ENCODE measurements around the gene CASP6. TPM values are rescaled to one million over a fixed set of nuclear protein-coding genes. Genes with fewer than 3 reads are reported as not detected.

The CASP6 gene
- total RNA-seq, 1 donor from 2014 or later = 41.9 TPM

DNA sequence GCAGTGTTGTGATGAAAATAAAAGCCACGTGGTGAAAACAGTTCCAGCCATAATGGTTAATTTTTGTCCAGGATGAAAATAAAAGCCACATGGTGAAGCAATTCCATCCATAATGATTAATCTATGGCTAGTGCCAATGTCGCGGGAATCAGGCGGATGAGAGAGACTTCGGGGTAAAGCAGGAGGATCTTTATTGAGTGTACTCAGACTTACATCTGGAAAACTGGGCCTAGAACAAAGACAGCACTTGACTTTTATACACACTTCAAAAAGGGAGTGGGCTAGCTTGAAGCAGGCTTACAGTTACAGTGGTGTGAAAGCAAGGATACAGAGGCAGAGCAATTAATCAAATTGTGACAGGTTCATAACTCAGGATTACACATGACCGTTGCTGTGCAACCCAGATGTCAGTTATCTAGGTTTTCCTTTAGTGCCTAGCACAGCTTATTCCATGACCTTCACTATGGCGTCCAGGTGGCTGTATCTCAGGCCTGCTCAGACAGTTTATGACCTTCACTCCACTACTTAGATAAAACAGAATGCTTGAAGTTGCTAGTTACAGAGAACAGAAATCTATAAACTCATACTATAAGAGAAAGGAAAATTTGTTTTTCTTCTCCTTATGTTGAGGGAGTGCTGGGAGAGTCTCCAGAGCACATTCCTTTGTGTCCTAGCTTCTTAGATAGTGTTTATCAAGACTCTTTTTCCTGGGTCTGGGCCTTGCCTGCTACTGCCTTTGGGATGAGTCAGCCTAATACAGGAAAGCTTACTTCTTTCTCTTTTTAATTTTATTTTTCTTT is 32.5 kb upstream of the CASP6 start:
- TF ChIP-seq CTCF (conservative IDR thresholded peaks at IDR 0.05) = no peak
- Mint-ChIP-seq H3K27ac (peak overlapping the region; percentile 67), H3K27me3 (peaks cover 7% of the 10 kb centered on the region), H3K36me3 (no peaks in the 10 kb centered on the region), H3K4me3 (peak overlapping the region; percentile 15), H3K9me3 (no peaks in the 10 kb centered on the region), H3K4me1 (ENCODE audit: unreplicated experiment) (no peaks in the 10 kb centered on the region)
- no peak for DNase-seq (ENCODE audit: extremely low spot score, unreplicated experiment)

- H3K27me3 Mint-ChIP-seq = no peaks in the 10 kb centered on the region
- DNase-seq (ENCODE audit: extremely low spot score, unreplicated experiment) = no peak
- no peak overlapping the region for H3K27ac Mint-ChIP-seq
- H3K9me3 Mint-ChIP-seq = no peaks in the 10 kb centered on the region
- H3K36me3 Mint-ChIP-seq = no peaks in the 10 kb centered on the region
- no peak overlapping the region for H3K4me3 Mint-ChIP-seq
- TF ChIP-seq CTCF (conservative IDR thresholded peaks at IDR 0.05) = no peak
- H3K4me1 Mint-ChIP-seq (ENCODE audit: unreplicated experiment) = peaks cover 4% of the 10 kb centered on the region
Observed at GRCh38 chr4:109733728-109734127, 30.5 kb upstream of the CASP6 start.

DNA sequence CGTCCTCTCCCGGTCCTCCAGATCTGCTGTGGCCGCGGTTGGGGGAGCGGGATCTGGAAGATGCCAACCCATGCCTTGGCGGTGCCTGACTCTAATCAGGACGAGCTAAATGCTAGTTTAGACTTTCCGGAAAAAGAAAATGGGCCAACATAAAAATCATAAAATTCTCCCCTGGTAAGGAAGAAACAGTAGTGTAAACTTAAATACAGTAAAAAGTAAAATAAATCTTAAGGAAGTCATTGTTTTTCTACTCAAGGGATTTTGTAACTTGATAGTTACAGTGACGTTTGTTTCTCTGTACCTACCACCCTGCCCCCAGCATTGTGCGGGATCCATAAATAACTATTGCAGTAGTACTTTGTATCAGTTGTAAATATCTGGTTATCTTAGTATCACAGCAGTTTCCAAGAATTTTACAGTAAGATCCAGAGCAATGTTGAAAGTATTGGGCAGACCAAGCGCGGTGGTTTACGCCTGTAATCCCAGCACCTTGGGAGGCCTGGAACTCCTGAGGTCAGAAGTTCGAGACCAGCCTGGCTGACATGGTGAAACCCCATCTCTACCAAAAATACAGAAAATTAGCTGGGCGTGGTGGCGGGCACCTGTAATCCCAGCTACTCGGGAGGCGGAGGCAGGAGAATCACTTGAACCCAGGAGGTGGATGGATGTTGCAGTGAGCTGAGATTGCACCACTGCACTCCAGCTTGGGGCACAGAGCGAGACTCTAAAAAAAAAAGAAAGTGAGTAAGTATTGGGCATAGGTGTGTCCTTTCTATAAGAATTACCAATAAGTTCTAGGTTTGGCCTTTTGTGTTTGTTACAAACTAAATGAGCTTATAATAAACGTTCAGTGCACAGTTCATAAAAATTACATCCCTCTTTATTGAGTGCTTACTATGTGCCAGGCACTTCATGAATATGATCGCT is 27.6 kb upstream of the CASP6 start:
- Mint-ChIP-seq H3K4me3 (peak overlapping the region; percentile 90), H3K27ac (peak overlapping the region; percentile 86), H3K4me1 (ENCODE audit: unreplicated experiment) (peaks cover 17% of the 10 kb centered on the region)

DNA sequence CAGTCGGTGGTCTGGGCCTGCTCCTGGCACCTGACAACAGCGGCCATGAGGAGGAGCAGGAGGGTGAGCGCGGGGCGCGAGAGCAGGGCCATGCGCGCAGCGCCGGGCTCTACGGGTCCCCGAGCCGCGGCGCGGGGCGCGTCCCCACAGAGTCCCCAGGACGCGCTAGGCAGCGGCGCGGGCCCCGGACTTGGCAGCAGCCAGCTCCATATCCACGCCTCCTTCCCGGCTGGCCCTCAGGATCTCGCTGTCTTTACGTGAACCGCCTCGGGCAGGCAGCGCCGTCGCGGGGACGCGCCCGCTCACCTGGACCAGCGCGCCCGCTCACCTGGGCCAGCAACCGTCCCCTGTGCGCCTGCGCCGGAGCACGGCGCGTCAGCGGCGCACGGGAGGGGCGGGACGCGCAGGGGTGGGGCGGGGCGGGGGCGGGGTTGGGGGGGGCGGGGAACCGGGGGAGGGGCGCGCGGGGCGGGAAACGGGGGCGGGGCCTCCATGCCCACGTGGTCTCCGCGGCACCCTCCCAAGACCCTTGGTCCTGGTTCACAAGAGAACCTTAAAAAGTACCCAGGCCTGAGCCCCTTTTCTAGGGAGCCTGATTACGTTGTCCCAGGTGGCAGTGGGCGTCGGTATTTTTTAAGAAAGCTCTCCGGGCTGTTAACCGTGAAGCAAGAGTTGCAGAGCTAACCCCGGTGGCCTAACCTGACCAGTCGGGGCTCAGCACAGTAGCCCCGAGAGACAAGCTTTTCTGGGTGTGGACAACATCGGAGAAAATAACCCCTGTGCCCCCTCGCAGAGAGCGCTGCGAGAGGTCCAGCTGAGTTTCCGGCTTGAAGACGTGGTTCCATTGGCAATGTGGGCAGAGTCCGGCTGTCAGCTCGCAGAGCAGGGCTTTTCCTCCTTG is 26.7 kb upstream of the CASP6 start, which contains the start of gene PLA2G12A:
TSS of gene PLA2G12A (minus strand) at position 353 of the 901 bp plus-strand sequence. CDS start at position 92, 261 bp downstream.
- Mint-ChIP-seq H3K27me3 (no peaks in the 10 kb centered on the region), H3K36me3 (peaks cover 13% of the 10 kb centered on the region), H3K9me3 (no peaks in the 10 kb centered on the region), H3K27ac (peak within 1 kb of the TSS; percentile 86), H3K4me3 (peak within 1 kb of the TSS; percentile 95), H3K4me1 (ENCODE audit: unreplicated experiment) (peaks cover 19% of the 10 kb centered on the region)
- DNase-seq (ENCODE audit: extremely low spot score, unreplicated experiment) = peak; percentile 89
- TF ChIP-seq CTCF (conservative IDR thresholded peaks at IDR 0.05) = no peak

More for the DNA sequence above, 27.6 kb upstream of the CASP6 start:
- H3K9me3 Mint-ChIP-seq = no peaks in the 10 kb centered on the region
- no peak for DNase-seq (ENCODE audit: extremely low spot score, unreplicated experiment)
- H3K36me3 Mint-ChIP-seq = peaks cover 10% of the 10 kb centered on the region
- no peak for TF ChIP-seq CTCF (conservative IDR thresholded peaks at IDR 0.05)
- no peaks in the 10 kb centered on the region for H3K27me3 Mint-ChIP-seq
